Testis (tissue), 2 donors: ENCODE data around the gene IBTK.

ENCODE experiments used
- CTCF ChIP-seq, 3 experiments: fragments of 450-650 bp in 2 of 3; fragments of 200-600 bp in 1 of 3; sonication (generic) in 1 of 3; IDR thresholded peaks; one replicate each; pipeline ENCODE4 v1.5.1; 2016 to 2019; ENCODE audit warnings: antibody characterized with exemption in 3 of 3, mild to moderate bottlenecking in 2 of 3, moderate library complexity in 1 of 3
- POLR2A ChIP-seq: fragments of 450-650 bp; IDR thresholded peaks from one replicate; pipeline ENCODE4 v1.6.1; 2017; ENCODE audit warnings: antibody characterized with exemption, mild to moderate bottlenecking, moderate library complexity

- TF ChIP-seq CTCF (IDR thresholded peaks at IDR 0.05) = no peak
- TF ChIP-seq POLR2A = no peak
Measured at GRCh38 chr6:82145926-82146452, 101.6 kb downstream of the IBTK start.
